ENCODE data around the gene TXNRD1. TPM values are rescaled to one million over a fixed set of nuclear protein-coding genes. Genes with fewer than 3 reads are reported as not detected.
A peak's percentile ranks its signal among the peaks of the same experiment; 100 is the strongest.
"Not testable (repeated sequence)": the region's sequence is repeated elsewhere in the genome, so short reads cannot be mapped to it uniquely, and the experiment has no call there.

Gene TXNRD1
- total RNA-seq (2014; rRNA removed; shearing (Covaris generic)): 169 and 180 TPM in 2 replicates

GRCh38 chr12:104215638-104216297 is at the start of gene TXNRD1:
Gene TXNRD1 (plus strand): TSS chr12:104215779. CDS start chr12:104215803, 24 bp downstream.
- Histone ChIP-seq H3K27me3 (ENCODE audit: control insufficient read depth, insufficient read depth, low read length) (peaks cover 14% of the 10 kb centered on the region), H3K4me3 (ENCODE audit: insufficient read depth, low read depth, low read length) (peak within 1 kb of the TSS; percentile 66), H3K36me3 (replicated peaks; ENCODE audit: control insufficient read depth, insufficient read depth, low read length) (no peaks in the 10 kb centered on the region)
- peak; percentile 93 for DNase-seq

DNA sequence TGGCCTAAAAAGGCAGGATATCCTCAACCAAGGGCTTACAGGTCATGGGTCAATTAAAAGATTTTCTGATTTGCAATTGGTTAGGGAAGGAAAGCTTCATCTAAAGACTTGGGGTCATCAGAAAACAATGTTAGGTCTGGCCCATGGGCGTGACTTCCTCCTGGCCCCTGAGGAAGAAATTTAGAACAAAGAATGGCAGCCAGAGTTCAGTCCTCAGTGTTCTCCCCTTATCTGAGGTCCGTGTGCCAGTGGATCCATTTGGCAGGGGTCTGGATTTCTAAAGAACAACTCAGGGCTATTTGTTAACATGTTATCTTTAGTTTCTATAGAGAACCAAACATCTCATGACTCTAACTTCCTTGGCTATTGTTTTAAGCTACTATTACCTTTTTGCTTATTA is 49.8 kb upstream of the TXNRD1 start:
- no peak for DNase-seq
- Histone ChIP-seq H3K36me3 (replicated peaks; ENCODE audit: control insufficient read depth, insufficient read depth, low read length) (no peaks in the 10 kb centered on the region), H3K4me3 (ENCODE audit: insufficient read depth, low read depth, low read length) (no peak overlapping the region), H3K27me3 (ENCODE audit: control insufficient read depth, insufficient read depth, low read length) (no peaks in the 10 kb centered on the region)

DNA sequence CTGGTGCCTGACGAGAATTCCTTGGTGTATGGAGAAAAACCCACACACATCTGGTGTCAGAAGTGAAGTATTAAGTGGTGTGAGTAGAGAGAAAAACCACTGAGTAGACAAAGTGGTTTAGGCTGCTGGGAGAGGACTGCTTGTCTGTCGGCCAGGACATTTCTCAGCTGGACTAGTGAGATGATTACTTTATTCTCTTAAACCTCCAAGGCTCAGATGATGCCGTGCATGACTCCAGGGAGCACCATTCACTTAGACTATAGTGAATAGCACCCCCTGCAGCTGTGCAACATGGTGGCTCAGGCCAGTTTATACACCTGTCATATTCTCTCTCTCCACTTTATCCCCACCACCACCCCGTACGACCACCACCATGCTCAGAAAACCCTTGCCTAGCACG is 49.1 kb upstream of the TXNRD1 start:
- Histone ChIP-seq H3K36me3 (replicated peaks; ENCODE audit: control insufficient read depth, insufficient read depth, low read length) (no peaks in the 10 kb centered on the region), H3K4me3 (ENCODE audit: insufficient read depth, low read depth, low read length) (no peak overlapping the region), H3K27me3 (ENCODE audit: control insufficient read depth, insufficient read depth, low read length) (no peaks in the 10 kb centered on the region)
- DNase-seq: no peak

DNA sequence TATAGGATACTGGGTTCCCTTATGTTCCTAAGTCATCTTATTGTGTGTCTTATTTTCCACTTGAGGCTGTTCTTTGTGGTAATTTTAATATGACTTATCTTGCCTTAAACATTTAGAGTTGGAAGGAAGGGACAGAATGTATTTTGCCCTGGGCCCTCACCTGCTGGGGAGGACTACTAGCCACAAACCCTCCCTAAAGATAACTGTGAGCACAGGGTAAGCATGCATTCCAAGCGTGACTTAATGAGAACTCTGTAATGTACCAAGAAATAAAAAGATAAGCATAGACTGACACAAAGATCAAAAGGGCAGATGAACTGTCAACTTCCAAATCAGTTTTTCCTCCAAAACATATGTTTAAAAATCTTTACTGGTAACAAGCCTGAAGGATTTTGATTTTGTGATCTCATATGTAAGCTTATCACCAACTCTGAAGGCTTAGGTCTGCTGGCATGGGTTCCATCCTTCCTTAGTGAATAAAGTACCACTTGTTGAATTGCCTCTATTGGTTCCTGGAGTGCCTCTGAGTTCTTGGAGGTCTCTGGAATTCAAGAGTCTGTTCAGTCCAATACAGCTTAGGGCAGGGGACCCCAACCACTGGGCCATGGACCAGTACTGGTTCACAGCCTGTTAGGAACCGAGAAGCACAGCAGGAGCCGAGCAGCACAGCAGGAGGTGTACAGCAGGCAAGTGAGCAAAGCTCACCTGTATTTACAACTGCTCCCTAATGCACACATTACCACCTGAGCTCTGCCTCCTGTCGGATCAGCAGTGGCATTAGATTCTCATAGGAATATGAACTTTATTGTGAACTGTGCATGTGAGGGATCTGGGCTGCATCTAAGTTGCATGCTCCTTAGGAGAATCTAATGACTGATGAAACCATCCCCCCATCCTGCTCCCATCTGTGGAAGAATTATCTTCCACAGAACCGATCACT is 47.8 kb upstream of the TXNRD1 start:
- no peak overlapping the region for H3K4me3 ChIP-seq (ENCODE audit: insufficient read depth, low read depth, low read length)
- no peak for DNase-seq
- H3K27me3 ChIP-seq (ENCODE audit: control insufficient read depth, insufficient read depth, low read length): no peaks in the 10 kb centered on the region
- H3K36me3 ChIP-seq (replicated peaks; ENCODE audit: control insufficient read depth, insufficient read depth, low read length): no peaks in the 10 kb centered on the region

DNA sequence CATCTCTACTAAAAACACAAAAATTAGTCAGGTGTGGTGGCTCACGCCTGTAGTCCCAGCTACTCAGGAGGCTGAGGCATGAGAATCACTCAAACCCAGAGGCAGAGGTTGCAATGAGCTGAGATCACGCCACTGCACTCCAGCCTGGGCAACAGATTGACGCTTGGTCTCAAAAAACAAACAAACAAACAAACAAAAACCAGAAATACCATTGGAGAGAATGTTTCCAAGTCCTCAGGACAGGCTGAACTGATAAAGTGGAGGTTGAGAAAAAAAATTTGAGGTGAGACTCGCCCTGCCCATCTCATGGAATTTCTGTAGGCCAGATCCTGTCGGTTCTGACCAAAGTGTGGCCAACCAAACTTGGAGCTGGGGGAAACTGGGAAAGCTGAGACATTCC is 47.0 kb upstream of the TXNRD1 start:
- no peak overlapping the region for H3K4me3 ChIP-seq (ENCODE audit: insufficient read depth, low read depth, low read length)
- DNase-seq: no peak
- H3K27me3 ChIP-seq (ENCODE audit: control insufficient read depth, insufficient read depth, low read length): no peaks in the 10 kb centered on the region
- H3K36me3 ChIP-seq (replicated peaks; ENCODE audit: control insufficient read depth, insufficient read depth, low read length): no peaks in the 10 kb centered on the region

GRCh38 chr12:104171785-104172569 is 43.6 kb upstream of the TXNRD1 start:
- H3K36me3 ChIP-seq (replicated peaks; ENCODE audit: control insufficient read depth, insufficient read depth, low read length): no peaks in the 10 kb centered on the region
- no peaks in the 10 kb centered on the region for H3K27me3 ChIP-seq (ENCODE audit: control insufficient read depth, insufficient read depth, low read length)
- peak; percentile 92 for DNase-seq
- H3K4me3 ChIP-seq (ENCODE audit: insufficient read depth, low read depth, low read length): peak overlapping the region; percentile 4; the same call in 1 of the 2 replicates

- Histone ChIP-seq H3K36me3 (replicated peaks; ENCODE audit: control insufficient read depth, insufficient read depth, low read length) (no peaks in the 10 kb centered on the region), H3K4me3 (ENCODE audit: insufficient read depth, low read depth, low read length) (no peak overlapping the region), H3K27me3 (ENCODE audit: control insufficient read depth, insufficient read depth, low read length) (no peaks in the 10 kb centered on the region)
- no peak for DNase-seq
Observed at GRCh38 chr12:104172570-104172947, 43.0 kb upstream of the TXNRD1 start.

- H3K27me3 ChIP-seq (ENCODE audit: control insufficient read depth, insufficient read depth, low read length); H3K36me3 ChIP-seq (replicated peaks; ENCODE audit: control insufficient read depth, insufficient read depth, low read length); H3K4me3 ChIP-seq (ENCODE audit: insufficient read depth, low read depth, low read length); DNase-seq: not testable (repeated sequence)
Observed at GRCh38 chr12:104173804-104174203, 41.8 kb upstream of the TXNRD1 start.

DNA sequence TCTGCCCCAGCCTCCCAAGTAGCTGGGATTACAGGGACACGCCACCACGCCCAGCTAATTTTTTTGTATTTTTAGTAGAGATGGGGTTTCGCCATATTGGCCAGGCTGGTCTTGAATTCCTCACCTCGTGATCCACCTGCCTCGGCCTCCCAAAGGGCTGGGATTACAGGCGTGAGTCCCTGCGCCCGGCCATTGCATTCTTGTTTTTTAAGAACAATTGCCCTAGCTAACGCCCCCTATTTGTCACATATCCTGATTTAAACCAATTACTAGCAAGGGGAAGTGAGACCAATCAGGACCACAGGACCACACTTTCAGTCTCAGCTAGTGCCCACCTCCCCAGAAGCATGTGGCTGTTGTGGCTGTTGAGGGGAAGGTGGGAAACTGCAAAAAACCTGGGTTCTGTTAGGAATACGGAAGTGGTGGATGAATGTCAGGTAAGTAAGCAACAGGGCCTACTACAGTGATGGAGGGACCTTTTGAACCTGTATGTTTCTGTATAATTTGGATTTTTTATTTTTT is 39.8 kb upstream of the TXNRD1 start:
- Histone ChIP-seq H3K36me3 (replicated peaks; ENCODE audit: control insufficient read depth, insufficient read depth, low read length) (no peaks in the 10 kb centered on the region), H3K27me3 (ENCODE audit: control insufficient read depth, insufficient read depth, low read length) (no peaks in the 10 kb centered on the region), H3K4me3 (ENCODE audit: insufficient read depth, low read depth, low read length) (no peak overlapping the region)
- DNase-seq: no peak

DNA sequence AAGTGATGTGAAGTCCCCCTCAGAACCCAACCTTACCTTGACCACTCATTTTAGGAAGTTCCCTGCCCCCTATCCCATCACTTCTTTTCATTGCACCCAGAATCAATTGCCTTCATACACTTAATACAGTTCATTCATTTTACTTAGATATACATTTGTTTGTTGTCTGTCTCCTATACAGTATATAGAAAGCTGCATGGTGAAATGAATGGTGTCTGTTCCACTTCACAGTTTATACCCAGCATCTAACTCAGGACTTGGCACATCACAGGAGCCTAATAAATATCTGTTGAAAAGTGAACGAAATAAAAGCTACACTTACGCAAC is 38.3 kb upstream of the TXNRD1 start:
- Histone ChIP-seq H3K36me3 (replicated peaks; ENCODE audit: control insufficient read depth, insufficient read depth, low read length) (no peaks in the 10 kb centered on the region), H3K4me3 (ENCODE audit: insufficient read depth, low read depth, low read length) (no peak overlapping the region), H3K27me3 (ENCODE audit: control insufficient read depth, insufficient read depth, low read length) (no peaks in the 10 kb centered on the region)
- DNase-seq: no peak

GRCh38 chr12:104177663-104178501 is 37.7 kb upstream of the TXNRD1 start:
- Histone ChIP-seq H3K27me3 (ENCODE audit: control insufficient read depth, insufficient read depth, low read length) (no peaks in the 10 kb centered on the region), H3K4me3 (ENCODE audit: insufficient read depth, low read depth, low read length) (no peak overlapping the region), H3K36me3 (replicated peaks; ENCODE audit: control insufficient read depth, insufficient read depth, low read length) (no peaks in the 10 kb centered on the region)
- no peak for DNase-seq

- H3K27me3 ChIP-seq (ENCODE audit: control insufficient read depth, insufficient read depth, low read length): no peaks in the 10 kb centered on the region
- no peak overlapping the region for H3K4me3 ChIP-seq (ENCODE audit: insufficient read depth, low read depth, low read length)
- no peaks in the 10 kb centered on the region for H3K36me3 ChIP-seq (replicated peaks; ENCODE audit: control insufficient read depth, insufficient read depth, low read length)
- no peak for DNase-seq
Observed at GRCh38 chr12:104180374-104180773, 35.2 kb upstream of the TXNRD1 start.

GRCh38 chr12:104181313-104181712 is 34.3 kb upstream of the TXNRD1 start:
- no peak for DNase-seq
- Histone ChIP-seq H3K36me3 (replicated peaks; ENCODE audit: control insufficient read depth, insufficient read depth, low read length) (no peaks in the 10 kb centered on the region), H3K4me3 (ENCODE audit: insufficient read depth, low read depth, low read length) (no peak overlapping the region)

DNA sequence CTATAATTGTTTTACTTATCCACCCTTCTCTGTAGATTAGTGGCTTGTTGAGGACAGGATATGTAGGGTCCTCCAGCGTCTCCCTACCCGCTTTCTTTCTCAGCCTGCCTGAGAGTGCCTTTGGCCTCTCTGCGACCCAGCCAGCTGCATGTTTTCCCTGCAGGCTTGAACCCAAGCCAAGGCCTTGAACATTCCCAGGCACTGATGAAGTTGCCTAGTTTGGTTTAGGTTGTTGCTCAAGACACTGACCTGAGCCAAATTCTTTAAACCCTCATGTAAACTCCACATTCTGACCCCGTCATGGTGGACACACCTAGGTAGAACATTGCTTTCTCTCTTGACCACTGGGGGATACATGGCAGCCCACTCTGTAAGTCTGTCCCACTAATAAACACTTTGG is 33.4 kb upstream of the TXNRD1 start:
- Histone ChIP-seq H3K4me3 (ENCODE audit: insufficient read depth, low read depth, low read length) (no peak overlapping the region), H3K27me3 (ENCODE audit: control insufficient read depth, insufficient read depth, low read length) (no peaks in the 10 kb centered on the region), H3K36me3 (replicated peaks; ENCODE audit: control insufficient read depth, insufficient read depth, low read length) (no peaks in the 10 kb centered on the region)
- DNase-seq: no peak

More at GRCh38 chr12:104181313-104181712, 34.3 kb upstream of the TXNRD1 start:
- H3K27me3 ChIP-seq (ENCODE audit: control insufficient read depth, insufficient read depth, low read length): no peaks in the 10 kb centered on the region
